NOMO-1 treated with DMSO at 0.1 percent for 48 hours (cell line): ENCODE measurements around the gene OCLN.
"Not testable (repeated sequence)": the region's sequence is repeated elsewhere in the genome, so short reads cannot be mapped to it uniquely, and the experiment has no call there.

Source experiments
- DNase-seq: peaks from one replicate; lab custom pipeline; 2025; ENCODE audit not compliant: unreplicated experiment; lab: John Stamatoyannopoulos, UW

Gene OCLN

DNA sequence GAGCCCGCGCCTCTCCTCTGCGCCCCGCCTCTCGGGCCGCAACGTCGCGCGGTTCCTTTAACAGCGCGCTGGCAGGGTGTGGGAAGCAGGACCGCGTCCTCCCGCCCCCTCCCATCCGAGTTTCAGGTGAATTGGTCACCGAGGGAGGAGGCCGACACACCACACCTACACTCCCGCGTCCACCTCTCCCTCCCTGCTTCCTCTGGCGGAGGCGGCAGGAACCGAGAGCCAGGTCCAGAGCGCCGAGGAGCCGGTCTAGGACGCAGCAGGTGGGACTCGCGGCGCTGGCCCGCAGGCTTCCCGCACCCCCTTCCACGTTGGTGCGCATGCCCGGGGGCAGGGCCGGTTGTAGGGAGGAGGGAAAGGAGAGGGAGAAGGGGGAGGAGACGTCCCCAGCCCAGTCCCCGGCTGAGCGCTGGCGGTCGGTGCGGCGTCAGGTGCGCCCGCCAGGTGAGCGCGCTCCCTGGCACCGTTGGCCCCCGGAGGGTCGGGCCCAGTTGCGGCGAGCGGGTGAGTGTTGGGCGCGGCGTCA lies at the start of gene OCLN:
Gene OCLN (plus strand): TSS at position 400 of the 532 bp plus-strand sequence. CDS start 11,455 bp downstream, outside the sequence.
- peak; percentile 30 for DNase-seq

- DNase-seq = no peak
Observed at GRCh38 chr5:69444127-69444754, 48.3 kb upstream of the OCLN start.

GRCh38 chr5:69449511-69449910 lies 43.1 kb upstream of the OCLN start:
- DNase-seq = no peak

GRCh38 chr5:69450116-69450515 lies 42.5 kb upstream of the OCLN start:
- no peak for DNase-seq

DNA sequence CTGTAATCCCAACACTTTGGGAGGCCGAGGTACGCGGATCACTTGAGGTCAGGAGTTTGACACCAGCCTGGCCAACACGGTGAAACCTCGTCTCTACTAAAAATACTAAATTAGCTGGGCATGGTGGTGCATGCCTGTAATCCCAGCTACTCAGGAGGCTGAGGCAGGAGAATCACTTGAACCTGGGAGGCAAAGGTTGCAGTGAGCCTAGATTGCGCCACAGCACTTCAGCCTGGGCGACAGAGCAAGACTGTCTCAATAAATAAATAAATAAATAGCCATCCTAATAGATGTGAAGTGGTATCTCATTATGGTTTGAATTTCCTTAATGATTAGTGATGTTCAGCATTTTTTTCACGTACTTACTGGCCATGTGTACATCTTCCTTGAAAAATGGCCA lies 42.1 kb upstream of the OCLN start:
- DNase-seq = not testable (repeated sequence)

DNA sequence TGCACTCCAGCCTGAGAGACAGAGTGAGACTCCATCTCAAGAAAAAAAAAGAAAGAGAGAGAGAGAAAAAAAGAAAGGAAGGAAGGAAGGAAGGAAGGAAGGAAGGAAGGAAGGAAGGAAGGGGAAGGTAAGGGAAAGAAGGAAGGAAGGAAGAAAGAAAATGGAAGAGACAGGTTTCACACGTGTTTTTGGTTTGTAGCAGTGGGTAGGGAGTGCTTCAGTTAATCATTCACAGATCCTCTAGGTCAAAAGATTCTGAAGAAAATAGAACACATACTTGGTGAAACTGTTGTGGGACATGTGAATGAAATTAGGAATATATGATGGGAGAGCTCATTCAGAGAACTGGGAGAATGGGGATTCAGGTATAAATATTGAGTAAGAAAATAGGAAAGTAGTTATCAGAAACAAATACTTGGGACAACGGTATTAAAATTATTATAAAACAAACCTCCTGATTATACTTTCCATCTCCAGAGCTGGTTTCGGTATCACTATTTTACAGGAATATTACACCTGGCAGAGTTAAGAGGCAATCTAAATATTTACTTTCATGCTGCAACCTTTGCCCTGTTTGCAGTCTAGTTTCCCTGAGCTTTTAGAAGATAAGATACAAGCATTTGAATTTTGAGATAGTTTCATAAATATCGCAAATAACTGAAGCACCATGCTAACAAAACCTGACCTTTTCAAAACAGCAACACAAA lies 40.5 kb upstream of the OCLN start:
- no peak for DNase-seq

DNA sequence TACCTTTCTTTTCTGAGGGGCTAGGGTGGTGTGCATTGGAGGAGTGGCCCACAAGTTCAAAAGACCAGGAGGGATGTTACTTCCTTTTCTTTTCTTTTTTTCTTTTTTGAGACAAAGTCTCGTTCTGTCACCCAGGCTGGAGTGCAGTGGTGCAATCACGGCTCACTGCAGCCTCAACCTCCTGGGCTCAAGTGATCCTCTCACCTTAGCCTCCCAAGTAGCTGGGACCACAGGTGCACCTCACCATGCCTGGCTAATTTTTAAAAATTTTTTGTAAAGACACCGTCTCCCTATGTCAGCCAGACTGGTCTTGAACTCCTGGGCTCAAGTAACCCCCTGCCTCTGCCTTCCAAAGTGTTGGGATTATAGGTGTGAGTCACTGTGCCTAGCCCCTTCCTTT lies 39.1 kb upstream of the OCLN start:
- not testable (repeated sequence) for DNase-seq

GRCh38 chr5:69454460-69455249 lies 37.9 kb upstream of the OCLN start:
- no peak for DNase-seq

DNA sequence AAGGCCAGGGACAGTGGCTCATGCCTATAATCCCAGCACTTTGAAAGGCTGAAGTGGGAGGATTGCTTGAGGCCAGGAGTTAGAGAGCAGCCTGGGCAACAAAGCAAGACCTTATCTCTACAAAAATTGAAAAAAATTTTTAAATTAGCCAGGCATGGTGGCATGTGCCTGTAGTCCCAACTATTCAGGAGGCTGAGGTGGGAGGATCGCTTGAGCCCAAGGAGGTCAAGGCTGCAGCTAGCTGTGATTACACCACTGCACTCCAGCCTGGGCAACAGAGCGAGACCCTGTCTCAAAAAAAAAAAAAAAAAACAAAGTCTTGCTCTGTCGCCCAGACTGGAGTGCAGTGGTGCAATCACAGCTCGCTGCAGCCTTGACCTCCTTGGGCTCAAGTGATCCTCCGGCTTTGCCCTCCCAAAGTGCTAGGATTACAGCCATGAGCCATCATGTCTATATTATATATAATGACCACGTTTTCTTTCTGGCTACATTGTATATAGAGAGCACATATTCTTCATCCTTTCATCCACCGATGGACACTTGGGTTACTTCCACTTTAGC lies 37.1 kb upstream of the OCLN start:
- DNase-seq = not testable (repeated sequence)

DNA sequence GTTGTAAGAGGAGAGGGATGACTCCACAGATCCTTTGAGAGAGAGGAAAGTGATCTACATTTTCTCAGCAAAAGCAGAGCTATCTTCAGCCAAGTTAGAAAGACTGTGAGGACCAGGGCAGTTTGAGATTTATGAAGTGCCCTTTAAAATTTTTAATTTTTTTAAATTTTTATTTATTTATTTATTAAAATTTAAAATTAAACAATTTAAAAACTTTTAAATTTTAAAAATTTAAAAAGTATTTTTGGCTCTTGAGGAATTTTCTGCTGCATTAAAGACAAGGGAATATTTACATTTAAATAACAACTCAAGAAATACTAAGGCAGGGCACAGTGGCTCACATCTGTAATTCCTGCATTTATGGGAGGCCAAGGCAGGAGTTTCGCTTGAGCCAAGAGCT lies 30.4 kb upstream of the OCLN start:
- no peak for DNase-seq

DNA sequence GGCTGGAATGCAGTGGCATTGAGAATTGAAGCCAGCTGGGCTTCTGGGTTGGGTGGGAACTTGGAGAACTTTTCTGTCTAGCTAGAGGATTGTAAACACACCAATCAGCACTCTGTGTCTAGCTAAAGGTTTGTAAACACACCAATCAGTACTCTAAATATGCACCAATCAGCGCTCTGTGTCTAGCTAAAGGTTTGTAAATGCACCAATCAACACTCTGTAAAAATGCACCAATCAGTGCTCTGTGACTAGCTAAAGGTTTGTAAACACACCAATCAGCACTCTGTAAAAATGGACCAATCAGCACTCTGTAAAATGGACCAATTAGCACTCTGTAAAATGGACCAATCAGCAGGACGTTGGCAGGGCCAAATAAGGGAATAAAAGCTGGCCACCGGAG lies 26.2 kb upstream of the OCLN start:
- not testable (repeated sequence) for DNase-seq

DNA sequence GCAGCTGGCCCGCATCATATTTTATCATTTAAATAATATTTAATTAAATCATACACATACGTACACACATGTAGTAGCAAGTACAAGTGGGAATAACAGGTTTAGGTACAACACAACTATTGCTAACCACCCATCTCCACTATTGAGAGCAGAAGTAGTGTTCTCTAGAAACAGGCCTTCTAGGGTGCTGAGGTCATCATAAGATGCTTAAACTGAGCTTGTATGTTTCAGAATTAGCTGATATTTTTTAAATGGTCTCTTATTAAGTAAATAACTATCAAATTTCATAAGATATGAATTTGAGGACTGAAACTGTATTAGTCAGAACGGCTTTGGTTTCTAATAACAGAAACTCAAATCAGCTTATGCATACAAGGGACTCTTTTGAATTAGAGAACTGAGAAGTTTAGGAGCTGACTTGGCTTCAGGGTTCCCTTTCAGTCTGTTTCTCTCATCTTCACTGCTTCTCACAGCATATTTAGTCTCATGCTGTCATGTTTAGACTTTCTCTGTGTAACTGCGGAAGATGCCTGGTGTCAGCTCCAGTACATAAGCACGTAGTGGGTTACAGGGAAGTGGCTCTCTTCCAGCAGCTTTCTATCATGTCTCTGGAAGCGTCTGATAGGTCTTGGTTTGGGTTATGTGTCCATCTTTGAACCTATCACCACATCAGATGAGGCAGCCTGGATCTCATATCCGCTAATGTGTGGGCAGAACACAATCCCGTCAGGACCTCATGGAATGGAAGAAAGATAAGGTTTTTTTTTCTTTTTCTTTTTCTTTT lies 25.0 kb upstream of the OCLN start:
- no peak for DNase-seq

DNA sequence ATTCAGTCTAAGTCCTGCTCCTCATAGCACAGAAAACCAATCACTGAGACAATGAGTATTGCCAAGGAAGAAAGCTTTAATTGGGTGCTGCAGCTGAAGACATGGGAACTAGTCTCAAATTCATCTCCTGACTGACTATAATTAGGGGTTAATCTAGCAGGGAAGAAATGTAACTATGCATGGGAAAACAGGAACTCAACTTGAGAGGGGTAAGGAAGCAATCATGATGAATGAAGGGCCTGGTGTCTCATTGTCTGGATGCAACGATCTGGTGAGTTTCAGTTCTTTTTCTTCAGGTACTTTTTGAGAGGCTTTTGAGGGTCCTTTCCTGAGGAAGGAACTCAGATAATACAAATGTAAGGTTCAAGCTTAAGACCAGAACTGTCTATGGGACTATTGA lies 24.0 kb upstream of the OCLN start:
- peak; percentile 85 for DNase-seq

DNA sequence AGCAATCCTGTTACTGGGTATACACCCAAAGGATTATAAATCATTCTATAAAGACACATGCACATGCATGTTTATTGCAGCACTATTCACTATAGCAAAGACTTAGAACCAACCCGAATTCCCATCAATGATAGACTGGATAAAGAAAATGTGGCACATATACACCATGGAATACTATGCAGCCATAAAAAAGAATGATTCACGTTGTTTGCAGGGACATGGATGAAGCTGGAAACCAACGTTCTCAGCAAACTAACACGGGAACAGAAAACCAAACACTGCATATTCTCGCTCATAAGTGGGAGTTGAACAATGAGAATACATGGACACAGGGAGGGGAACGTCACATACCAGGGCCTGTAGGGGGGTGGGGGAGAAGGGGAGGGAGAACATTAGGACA lies 21.1 kb upstream of the OCLN start:
- not testable (repeated sequence) for DNase-seq

DNA sequence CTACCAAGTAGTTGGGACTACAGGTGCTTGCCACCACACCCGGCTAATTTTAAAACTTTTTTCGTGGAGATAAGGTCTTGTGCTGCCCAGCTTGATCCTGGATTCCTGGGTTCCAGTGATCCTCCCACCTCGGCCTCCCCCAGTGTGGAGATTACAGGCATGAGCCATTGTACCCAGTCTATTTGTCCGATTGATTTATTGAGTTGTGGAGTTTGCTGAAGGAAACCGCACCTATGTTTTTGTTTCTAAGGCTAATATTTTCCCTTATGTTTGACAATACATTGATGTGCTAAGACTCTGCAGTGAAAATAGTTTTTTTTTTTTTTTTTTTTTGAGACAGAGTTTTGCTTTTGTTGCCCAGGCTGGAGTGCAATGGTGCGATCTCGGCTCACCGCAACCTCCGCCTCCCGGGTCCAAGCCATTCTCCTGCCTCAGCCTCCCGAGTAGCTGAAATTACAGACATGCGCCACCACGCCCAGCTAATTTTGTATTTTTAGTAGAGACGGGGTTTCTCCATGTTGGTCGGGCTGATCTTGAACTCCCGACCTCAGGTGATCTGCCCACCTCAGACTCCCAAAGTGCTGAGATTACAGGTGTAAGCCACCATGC lies 20.0 kb upstream of the OCLN start:
- not testable (repeated sequence) for DNase-seq

DNA sequence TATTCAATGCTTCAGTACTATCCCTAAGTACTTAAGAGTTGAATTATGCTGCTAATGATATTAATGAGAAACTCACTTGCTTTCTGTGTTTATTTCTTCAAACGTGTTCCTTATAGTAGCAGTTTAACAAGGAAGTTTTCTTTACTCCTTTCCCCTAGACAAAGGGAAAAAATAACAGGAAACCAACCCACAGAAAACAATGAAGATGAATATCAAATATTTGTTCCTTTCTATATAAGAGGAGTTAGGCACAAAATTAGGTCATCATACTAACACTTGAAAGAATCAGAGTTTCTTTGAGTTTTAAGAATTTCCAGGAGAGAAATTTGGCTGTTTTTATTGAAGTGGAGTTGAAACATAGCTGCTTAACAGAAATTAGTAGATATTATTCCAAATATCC lies 15.4 kb upstream of the OCLN start:
- no peak for DNase-seq

DNA sequence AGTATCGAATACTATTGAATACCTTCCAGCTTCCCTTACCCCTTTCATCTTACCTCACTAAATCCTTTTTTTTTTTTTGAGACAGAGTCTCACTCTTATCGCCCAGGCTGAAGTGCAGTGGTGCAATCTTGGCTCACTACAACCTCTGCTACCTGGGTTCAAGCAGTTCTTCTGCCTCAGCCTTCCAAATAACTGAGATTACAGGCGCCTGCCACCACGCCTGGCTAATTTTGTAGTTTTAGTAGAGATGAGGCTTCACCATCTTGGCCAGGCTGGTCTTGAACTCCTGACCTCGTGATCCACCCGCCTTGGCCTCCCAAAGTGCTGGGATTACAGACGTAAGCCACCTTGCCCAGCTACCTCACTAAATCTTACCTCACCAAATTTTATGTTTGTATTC lies 14.3 kb upstream of the OCLN start:
- not testable (repeated sequence) for DNase-seq

DNA sequence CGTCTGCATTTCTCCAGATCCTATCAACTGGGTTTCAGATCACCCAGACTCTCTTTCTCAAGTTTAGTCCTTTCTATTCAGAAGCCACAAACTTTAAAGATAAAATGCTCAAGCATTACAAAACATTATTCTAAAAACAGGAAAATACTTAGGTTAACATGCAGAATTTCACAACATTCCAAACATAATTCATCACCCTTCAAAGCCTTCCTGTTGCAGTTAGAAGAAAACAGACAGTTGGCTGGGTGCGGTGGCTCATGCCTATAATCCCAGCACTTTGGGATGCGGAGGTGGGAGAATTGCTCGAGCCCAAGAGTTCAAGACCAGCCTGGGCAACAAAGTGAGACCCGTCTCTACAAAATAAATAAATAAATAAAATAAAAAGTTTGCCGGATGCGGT lies 7.7 kb upstream of the OCLN start:
- peak; percentile 92 for DNase-seq

GRCh38 chr5:69485471-69485870 lies 7.1 kb upstream of the OCLN start:
- DNase-seq = no peak

GRCh38 chr5:69489246-69489645 lies 3.3 kb upstream of the OCLN start:
- DNase-seq = no peak
